ENCODE data around the gene PMEPA1.
A peak's percentile ranks its signal among the peaks of the same experiment; 100 is the strongest.

PMEPA1 gene

GRCh38 chr20:57692393-57692792, 17.4 kb downstream of the PMEPA1 start:
- DNase-seq = no peak

- DNase-seq = no peak
These were observed 18.1 kb downstream of the PMEPA1 start for GRCh38 chr20:57691699-57692098.

GRCh38 chr20:57690525-57690924, 19.3 kb downstream of the PMEPA1 start:
- no peak for DNase-seq

- no peak for DNase-seq
These were observed 19.9 kb downstream of the PMEPA1 start for GRCh38 chr20:57689745-57690481.

- DNase-seq = no peak
These were observed 21.0 kb downstream of the PMEPA1 start for GRCh38 chr20:57688864-57689263.

- no peak for DNase-seq
These were observed 21.5 kb downstream of the PMEPA1 start for GRCh38 chr20:57688295-57688694.

- DNase-seq = no peak
These were observed 22.7 kb downstream of the PMEPA1 start for GRCh38 chr20:57686931-57687652.

GRCh38 chr20:57685146-57685758, 24.6 kb downstream of the PMEPA1 start:
- peak; percentile 46 for DNase-seq

- no peak for DNase-seq
These were observed 25.0 kb downstream of the PMEPA1 start for GRCh38 chr20:57684808-57685140.

- no peak for DNase-seq
These were observed 25.7 kb downstream of the PMEPA1 start for GRCh38 chr20:57683881-57684807.

GRCh38 chr20:57683287-57683686, 26.5 kb downstream of the PMEPA1 start:
- DNase-seq = peak; percentile 56

GRCh38 chr20:57682184-57683101, 27.4 kb downstream of the PMEPA1 start:
- DNase-seq = peak; percentile 92

GRCh38 chr20:57680934-57681914, 28.6 kb downstream of the PMEPA1 start:
- DNase-seq = no peak

GRCh38 chr20:57680131-57680716, 29.6 kb downstream of the PMEPA1 start:
- DNase-seq = no peak

GRCh38 chr20:57679113-57679512, 30.7 kb downstream of the PMEPA1 start:
- no peak for DNase-seq

GRCh38 chr20:57678340-57678739, 31.5 kb downstream of the PMEPA1 start:
- DNase-seq = no peak

- DNase-seq = no peak
These were observed 32.2 kb downstream of the PMEPA1 start for GRCh38 chr20:57677584-57677982.

GRCh38 chr20:57676589-57677583, 32.9 kb downstream of the PMEPA1 start:
- no peak for DNase-seq

- DNase-seq = no peak
These were observed 34.0 kb downstream of the PMEPA1 start for GRCh38 chr20:57675773-57676172.

Data from NCI-H526 treated with DMSO at 0.1 percent for 48 hours (cell line).